ENCODE results near the gene GBP4.

DNA sequence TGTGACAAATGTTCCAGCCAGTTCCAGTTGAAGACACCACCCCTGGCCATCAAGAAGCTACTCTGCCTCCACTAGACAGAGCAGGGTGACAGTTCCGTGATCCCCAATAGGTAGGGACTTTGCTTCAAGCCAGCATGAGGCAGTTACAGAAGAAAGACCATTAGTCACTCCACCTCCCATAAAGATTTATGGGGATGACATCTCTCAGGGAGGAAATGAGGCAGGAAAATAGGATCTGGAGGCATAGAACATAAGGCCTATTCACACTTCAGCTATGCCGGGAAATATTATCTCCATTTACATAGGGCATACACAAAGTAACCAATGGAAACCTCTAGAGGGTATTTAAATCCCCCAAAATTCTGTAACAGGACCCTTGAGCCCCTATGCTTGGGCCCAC is 19.4 kb downstream of the GBP4 start:
- TF ChIP-seq POLR2A (IDR thresholded peaks at IDR 0.05; ENCODE audit: low read depth, low read length) (no peak), PAX5 (IDR thresholded peaks at IDR 0.05; ENCODE audit: insufficient read depth, low read length, severe bottlenecking) (no peak), POLR2AphosphoS5 (IDR thresholded peaks at IDR 0.05; ENCODE audit: low read depth, low read length) (no peak)

Data from GM12891 (cell line).